DND-41 (cell line): Measurements from ENCODE around the gene BSND.

Source experiments
- ATAC-seq: fragments of 200-7000 bp; cut with Tn5 transposase; 3 replicates; pipeline ENCODE4 v1.9.1; 2021; ENCODE audit warnings: low read depth; ENCODE audit not compliant: insufficient read depth
- DNase-seq: peaks from one replicate; pipeline ENCODE4 v3.0.0-alpha.2; 2020
- H2AFZ ChIP-seq: 2 replicates; pipeline ENCODE4 v1.6.0; 2012; ENCODE audit warnings: low read depth, low read length
- H3K27ac ChIP-seq: 2 replicates; pipeline ENCODE4 v1.5.1; 2012; ENCODE audit warnings: low read length, inconsistent platforms
- H3K27me3 ChIP-seq: fragments of 200-600 bp; sonication (generic); 2 replicates; pipeline ENCODE4 v1.6.0; 2012; ENCODE audit warnings: low read length, mild to moderate bottlenecking, inconsistent platforms; ENCODE audit not compliant: insufficient read depth, poor library complexity
- H3K36me3 ChIP-seq: 2 replicates; pipeline ENCODE4 v1.5.1; 2012; ENCODE audit warnings: low read length, inconsistent platforms; ENCODE audit not compliant: insufficient read depth
- H3K4me1 ChIP-seq: 2 replicates; pipeline ENCODE4 v1.5.1; 2012; ENCODE audit warnings: mild to moderate bottlenecking, low read length; ENCODE audit not compliant: insufficient read depth
- H3K4me2 ChIP-seq: 2 replicates; pipeline ENCODE4 v1.6.0; 2012; ENCODE audit warnings: mild to moderate bottlenecking, moderate library complexity, low read length, inconsistent platforms; ENCODE audit not compliant: insufficient read depth
- H3K4me3 ChIP-seq, 2 experiments: fragments of 200-600 bp in 1 of 2; shearing (Covaris generic) in 1 of 2; 2 replicates each; pipeline ENCODE4 v1.5.1; 2012 to 2016; ENCODE audit warnings: inconsistent platforms in 2 of 2, low read length in 2 of 2, mild to moderate bottlenecking in 2 of 2, low read depth in 1 of 2, moderate library complexity in 1 of 2
- H3K79me2 ChIP-seq: 2 replicates; pipeline ENCODE4 v1.6.0; 2012; ENCODE audit warnings: low read length, inconsistent platforms; ENCODE audit not compliant: insufficient read depth
- H3K9ac ChIP-seq: 2 replicates; pipeline ENCODE4 v1.6.0; 2012; ENCODE audit warnings: low read depth, mild to moderate bottlenecking, inconsistent platforms, low read length, moderate library complexity
- H3K9me3 ChIP-seq: 2 replicates; pipeline ENCODE4 v1.5.1; 2012; ENCODE audit warnings: low read length, moderate library complexity, mild to moderate bottlenecking, inconsistent platforms; ENCODE audit not compliant: insufficient read depth, severe bottlenecking
- H4K20me1 ChIP-seq: 2 replicates; pipeline ENCODE4 v1.6.0; 2012; ENCODE audit warnings: low read length; ENCODE audit not compliant: insufficient read depth
- CTCF ChIP-seq: IDR thresholded peaks from 2 replicates; pipeline ENCODE4 v1.5.1; 2012; ENCODE audit warnings: borderline replicate concordance, low read length, moderate library complexity, mild to moderate bottlenecking; ENCODE audit not compliant: poor library complexity, severe bottlenecking; ENCODE audit errors: extremely low read depth
- EZH2 ChIP-seq: IDR thresholded peaks from 3 replicates; pipeline ENCODE4 v1.6.1; 2012; ENCODE audit warnings: borderline replicate concordance, low read depth, mild to moderate bottlenecking, moderate library complexity, low read length, inconsistent platforms; ENCODE audit not compliant: severe bottlenecking

BSND gene

GRCh38 chr1:55050283-55050682 lies 51.5 kb downstream of the BSND start:
- DNase-seq (no peak), ATAC-seq (no peak)
- Histone ChIP-seq H3K27ac (no peak overlapping the region), H3K27me3 (no peaks in the 10 kb centered on the region), H3K4me3 (no peak overlapping the region), H3K4me1 (no peaks in the 10 kb centered on the region), H4K20me1 (no peaks in the 10 kb centered on the region), H3K4me2 (no peak overlapping the region), H3K79me2 (no peaks in the 10 kb centered on the region), H3K9ac (no peak overlapping the region), H2AFZ (no peak overlapping the region), H3K36me3 (no peaks in the 10 kb centered on the region), H3K9me3 (no peaks in the 10 kb centered on the region)
- TF ChIP-seq EZH2 (no peak), CTCF (no peak)

GRCh38 chr1:55051169-55051568 lies 52.4 kb downstream of the BSND start:
- Histone ChIP-seq H3K4me3 (no peak overlapping the region), H2AFZ (no peak overlapping the region), H3K9me3 (no peaks in the 10 kb centered on the region), H3K79me2 (no peaks in the 10 kb centered on the region), H4K20me1 (no peaks in the 10 kb centered on the region), H3K27me3 (no peaks in the 10 kb centered on the region), H3K36me3 (no peaks in the 10 kb centered on the region), H3K4me1 (no peaks in the 10 kb centered on the region), H3K9ac (no peak overlapping the region), H3K4me2 (no peak overlapping the region), H3K27ac (no peak overlapping the region)
- ATAC-seq, result no peak
- no peak for TF ChIP-seq CTCF
- no peak for TF ChIP-seq EZH2
- DNase-seq, result no peak

GRCh38 chr1:55051621-55052020 lies 52.9 kb downstream of the BSND start:
- ATAC-seq (no peak), DNase-seq (no peak)
- Histone ChIP-seq H3K27ac (no peak overlapping the region), H3K9ac (no peak overlapping the region), H3K4me2 (no peak overlapping the region), H3K36me3 (no peaks in the 10 kb centered on the region), H3K4me3 (no peak overlapping the region), H3K79me2 (no peaks in the 10 kb centered on the region), H2AFZ (no peak overlapping the region), H3K4me1 (no peaks in the 10 kb centered on the region), H4K20me1 (no peaks in the 10 kb centered on the region), H3K9me3 (no peaks in the 10 kb centered on the region), H3K27me3 (no peaks in the 10 kb centered on the region)
- no peak for TF ChIP-seq EZH2
- no peak for TF ChIP-seq CTCF
